GM18526 (cell line): ENCODE measurements around the gene GNAT2.

Experiments
- POLR2A ChIP-seq: IDR thresholded peaks from 3 replicates; pipeline ENCODE4 v1.6.1; 2011; ENCODE audit not compliant: insufficient read length; ENCODE audit errors: extremely low read depth

GNAT2 gene

DNA sequence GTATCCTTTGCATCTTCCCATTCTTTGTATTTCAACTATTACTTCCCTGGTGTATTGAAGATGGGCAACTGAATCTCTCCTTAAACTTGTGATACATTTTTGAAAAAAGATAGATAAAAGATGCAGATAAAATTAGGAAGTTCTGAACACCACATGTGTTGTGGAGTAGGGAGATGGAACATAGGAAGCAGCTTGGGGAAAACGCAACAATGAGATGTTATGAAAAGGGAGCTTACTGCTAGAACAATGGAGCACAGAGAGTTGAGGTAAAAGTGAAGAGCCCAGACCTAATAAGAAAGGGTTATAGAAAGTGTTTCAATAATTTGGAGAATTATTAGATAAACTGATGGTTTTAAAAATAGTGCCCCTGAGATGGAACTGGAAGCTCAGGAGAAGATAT lies 50.1 kb downstream of the GNAT2 start:
- no peak for TF ChIP-seq POLR2A

DNA sequence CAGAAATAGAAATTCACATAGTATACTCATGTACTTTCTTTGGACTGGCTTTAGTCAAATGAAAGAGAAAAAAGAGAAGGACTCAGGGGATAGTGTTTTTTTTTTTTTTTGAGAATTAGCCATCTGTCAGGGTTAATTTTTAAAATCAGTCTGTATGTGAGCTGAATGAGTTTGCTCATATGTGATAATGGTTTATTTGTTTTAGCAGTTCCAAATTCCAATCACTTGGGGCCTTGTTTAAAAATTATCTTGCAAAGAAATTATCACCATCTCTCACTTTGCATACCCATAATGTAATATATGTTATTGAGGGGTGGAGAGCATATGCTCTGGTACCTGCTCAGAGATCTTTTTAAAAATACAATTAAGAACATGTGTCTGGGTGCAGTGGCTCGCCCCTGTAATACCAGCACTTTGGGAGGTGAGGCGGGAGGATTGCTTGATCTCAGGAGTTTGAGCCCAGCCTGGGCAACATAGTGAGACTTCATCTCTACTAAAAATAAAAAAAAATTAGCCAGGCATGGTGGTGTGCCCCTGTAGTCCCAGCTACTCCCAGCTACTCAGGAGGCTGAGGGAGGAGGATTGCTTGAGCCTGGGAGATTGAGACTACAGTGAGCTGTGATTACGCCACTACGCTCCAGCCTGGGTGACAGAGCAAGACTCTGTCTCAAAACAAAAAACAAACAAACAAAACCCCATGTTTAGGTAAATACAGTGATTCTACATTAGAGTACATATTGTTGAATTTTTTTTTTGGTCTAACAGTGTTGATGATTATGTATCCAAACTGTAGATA lies 51.3 kb downstream of the GNAT2 start:
- no peak for TF ChIP-seq POLR2A

DNA sequence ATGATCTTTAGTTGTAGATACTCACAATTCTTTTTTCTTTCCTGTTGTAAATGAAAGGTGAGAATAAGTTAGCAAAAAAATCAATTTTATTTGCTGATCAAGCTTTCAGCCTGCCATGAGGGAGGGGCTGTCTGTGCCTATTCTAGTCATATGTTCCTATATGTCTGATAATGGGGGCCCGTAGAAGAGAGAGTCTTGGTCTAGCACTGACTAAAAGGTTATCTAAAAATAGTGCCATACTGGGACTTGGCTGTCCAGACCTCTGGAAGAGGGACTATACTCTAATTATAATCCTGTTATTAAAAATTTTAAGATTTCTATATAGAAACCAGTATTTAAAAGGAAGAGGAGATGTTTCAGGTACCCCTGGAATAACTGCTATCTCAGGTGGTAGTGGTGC lies 52.4 kb downstream of the GNAT2 start:
- no peak for TF ChIP-seq POLR2A

DNA sequence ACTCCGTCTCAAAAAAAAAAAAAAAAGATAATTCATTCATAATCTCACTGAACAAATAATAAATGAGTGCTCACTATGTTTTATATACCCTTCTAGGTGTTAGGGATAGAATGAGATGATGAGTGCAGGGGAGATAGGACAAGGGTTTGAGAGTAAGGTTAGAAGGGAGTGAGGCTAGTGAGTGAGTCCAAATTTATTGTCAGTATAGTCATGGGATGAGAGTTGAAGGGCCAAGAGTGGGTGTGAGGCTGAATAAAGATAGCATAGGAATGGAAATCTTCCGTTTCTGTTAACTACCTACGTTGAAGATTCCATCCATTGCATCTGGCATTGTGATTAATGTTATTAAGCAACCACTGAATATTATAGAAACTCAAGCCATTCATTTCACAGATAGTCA lies 54.2 kb downstream of the GNAT2 start:
- TF ChIP-seq POLR2A = no peak

DNA sequence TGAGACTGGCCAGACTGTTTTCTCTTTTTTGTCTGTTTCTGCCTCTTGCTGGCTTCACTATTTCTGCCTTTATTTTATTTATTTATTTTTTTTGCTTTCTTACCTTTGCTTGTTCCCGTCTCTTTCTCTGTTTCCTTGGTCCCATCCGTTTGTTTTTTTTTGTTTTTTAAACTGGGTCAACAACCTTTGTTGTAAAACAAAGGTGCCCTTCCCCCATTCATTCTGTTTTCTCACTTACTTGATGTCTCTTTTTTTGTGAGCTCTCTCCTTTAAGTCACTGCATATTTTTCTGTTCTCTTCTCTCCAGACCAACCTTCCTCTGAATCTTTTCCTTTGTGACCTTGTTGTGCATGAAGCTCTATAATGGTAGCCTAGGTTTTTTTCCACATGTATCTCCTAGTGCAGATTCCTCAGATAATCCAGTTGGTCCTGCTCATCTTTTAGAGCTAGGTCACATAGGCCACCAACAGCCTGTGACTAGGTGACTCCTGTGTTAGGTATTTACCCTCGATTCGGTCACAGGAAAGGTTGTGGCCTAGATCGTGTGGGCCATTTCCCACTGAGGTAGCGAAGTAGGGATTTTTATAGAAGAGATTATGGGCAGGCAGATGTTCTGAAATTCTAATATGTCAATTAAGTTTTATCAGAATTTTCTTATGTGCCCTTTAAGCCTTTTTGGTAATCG lies 55.1 kb downstream of the GNAT2 start:
- TF ChIP-seq POLR2A = no peak

DNA sequence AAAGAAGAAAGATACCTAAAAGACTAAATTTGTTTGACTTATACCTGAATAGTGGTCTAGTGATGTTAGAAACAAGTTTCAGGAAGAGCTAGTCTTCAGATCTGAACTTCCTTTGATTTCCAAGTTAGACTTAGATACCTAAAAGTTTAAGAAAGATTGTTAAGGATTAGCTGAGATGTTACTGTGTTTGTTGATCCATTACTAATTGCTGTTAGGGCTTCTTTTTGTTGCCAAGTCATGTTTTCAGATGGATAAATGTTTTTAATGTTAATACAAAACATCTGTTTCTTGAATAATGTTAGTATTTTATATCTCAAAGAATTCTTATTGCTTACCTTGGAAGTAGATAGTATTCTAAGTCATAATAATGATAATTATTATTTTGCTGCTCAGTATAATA lies 59.4 kb downstream of the GNAT2 start:
- TF ChIP-seq POLR2A = no peak

DNA sequence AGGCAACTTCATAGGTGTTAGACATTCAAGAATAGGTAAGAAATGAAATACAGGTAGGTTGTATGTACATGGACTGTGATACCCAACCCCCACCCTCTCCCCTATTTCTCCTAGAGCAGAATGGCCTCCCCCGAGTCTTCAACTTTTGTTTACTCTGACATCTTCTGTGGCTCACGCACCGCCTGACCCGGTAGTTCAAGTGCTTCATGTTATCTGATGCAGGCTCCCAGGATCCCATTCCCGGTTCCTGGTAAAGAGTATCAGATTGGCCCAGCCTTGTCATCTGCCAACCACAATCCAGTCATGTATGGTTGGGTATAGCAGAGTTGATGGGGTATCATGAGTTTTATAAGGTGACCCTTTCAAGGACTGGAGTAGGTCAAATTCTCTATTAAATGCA lies 61.9 kb downstream of the GNAT2 start:
- no peak for TF ChIP-seq POLR2A

DNA sequence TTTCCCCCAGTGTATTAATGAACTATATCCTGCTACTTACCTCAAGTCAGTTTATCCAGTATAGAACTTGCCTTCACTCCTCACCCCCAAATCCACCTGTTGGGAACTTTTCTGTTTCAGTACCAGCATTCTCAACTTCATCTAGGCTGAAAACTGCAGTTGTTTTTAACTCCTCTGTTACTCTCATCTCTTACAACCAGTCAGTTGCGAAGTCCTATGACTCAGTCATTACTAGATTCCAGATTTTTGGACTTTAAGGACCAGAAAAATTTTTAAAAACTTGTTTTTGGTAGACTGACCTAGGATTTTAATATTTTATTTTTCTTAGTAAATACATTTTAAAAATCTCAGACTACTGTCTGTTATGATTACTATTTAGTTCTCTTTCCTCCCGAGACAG lies 62.9 kb downstream of the GNAT2 start:
- no peak for TF ChIP-seq POLR2A
